Measurements from ENCODE around the gene CNDP1. TPM values are rescaled to one million over a fixed set of nuclear protein-coding genes. Genes with fewer than 3 reads are reported as not detected.
A peak's percentile ranks its signal among the peaks of the same experiment; 100 is the strongest.

Gene CNDP1
- total and polyA plus RNA-seq, 4 donors, result 0.09 to 21.1 (median 5.8) TPM

GRCh38 chr18:74597662-74598349 is 63.5 kb downstream of the CNDP1 start, which contains the start of gene ZNF407 (continued):
- TF ChIP-seq REST (IDR thresholded peaks at IDR 0.05) (no peak), TAF1 (conservative IDR thresholded peaks at IDR 0.05) (peak; percentile 58), FOXA2 (IDR thresholded peaks at IDR 0.05) (no peak)

- Histone ChIP-seq H3K4me3 (ENCODE audit: low read depth in 1 of 3, low read length in 3 of 3) (peak overlapping the region; percentile 92 to 99 (median 95)), H3K36me3 (ENCODE audit: control insufficient read depth in 4 of 4, insufficient read depth in 3 of 4, low read depth in 1 of 4, low read length in 3 of 4) (peaks cover 0 to 4% (median 1%) of the 10 kb centered on the region in 4 donors), H3K9me3 (ENCODE audit: control insufficient read depth in 4 of 4, low read length in 3 of 4) (no peaks in the 10 kb centered on the region), H3K4me1 (ENCODE audit: control insufficient read depth in 4 of 4, insufficient read depth in 4 of 4, low read length in 3 of 4) (peaks cover 4 to 33% (median 18%) of the 10 kb centered on the region in 4 donors), H3K27me3 (ENCODE audit: control insufficient read depth in 4 of 4, insufficient read depth in 4 of 4, low read length in 3 of 4) (no peaks in the 10 kb centered on the region), H3K27ac (ENCODE audit: low read depth in 1 of 2, low read length in 2 of 2) (peak overlapping the region; percentile 83 to 97), H3K9ac (ENCODE audit: low read depth in 1 of 2, low read length in 2 of 2) (peak overlapping the region; percentile 69 to 92)
- peak; percentile 15 to 47 for TF ChIP-seq RXRA (IDR thresholded peaks at IDR 0.05)
- TF ChIP-seq RAD21 (IDR thresholded peaks at IDR 0.05), result peak in 1 of 2 donors; percentile 21
- peak; percentile 53 for TF ChIP-seq YY1 (IDR thresholded peaks at IDR 0.05)
- TF ChIP-seq REST (IDR thresholded peaks at IDR 0.05), result no peak
- DNase-seq (ENCODE audit: low spot score), result peak; percentile 62
- under 1% methylated on average over 44 of the region's 44 CpGs for WGBS
Observed at GRCh38 chr18:74598350-74599001, 64.2 kb downstream of the CNDP1 start.

GRCh38 chr18:74604361-74604760 is 70.1 kb downstream of the CNDP1 start:
- H3K9ac ChIP-seq (ENCODE audit: low read depth in 1 of 2, low read length in 2 of 2), result no peak overlapping the region
- no peaks in the 10 kb centered on the region for H3K9me3 ChIP-seq (ENCODE audit: control insufficient read depth in 4 of 4, low read length in 3 of 4)
- TF ChIP-seq YY1 (IDR thresholded peaks at IDR 0.05) (no peak), NR2F2 (IDR thresholded peaks at IDR 0.05) (no peak), GABPA (IDR thresholded peaks at IDR 0.05 in 1 of 2, conservative IDR thresholded peaks at IDR 0.05 in 1 of 2) (no peak), FOXA1 (IDR thresholded peaks at IDR 0.05) (no peak), TAF1 (conservative IDR thresholded peaks at IDR 0.05) (no peak), MAX (IDR thresholded peaks at IDR 0.05) (no peak), RXRA (IDR thresholded peaks at IDR 0.05) (no peak), SP1 (IDR thresholded peaks at IDR 0.05) (no peak), EGR1 (IDR thresholded peaks at IDR 0.05; ENCODE audit: low read depth in 2 of 2) (no peak), CTCF (IDR thresholded peaks at IDR 0.05; ENCODE audit: low read depth, low read length, missing input control) (no peak), FOXA2 (IDR thresholded peaks at IDR 0.05) (no peak), RAD21 (IDR thresholded peaks at IDR 0.05) (no peak), ZBTB33 (IDR thresholded peaks at IDR 0.05) (no peak)

More at GRCh38 chr18:74604361-74604760, 70.1 kb downstream of the CNDP1 start:
- H3K36me3 ChIP-seq (ENCODE audit: control insufficient read depth in 4 of 4, insufficient read depth in 3 of 4, low read depth in 1 of 4, low read length in 3 of 4), result no peaks in the 10 kb centered on the region
- peaks cover 0 to 3% (median under 1%) of the 10 kb centered on the region in 4 donors for H3K4me1 ChIP-seq (ENCODE audit: control insufficient read depth in 4 of 4, insufficient read depth in 4 of 4, low read length in 3 of 4)
- no peaks in the 10 kb centered on the region for H3K27me3 ChIP-seq (ENCODE audit: control insufficient read depth in 4 of 4, insufficient read depth in 4 of 4, low read length in 3 of 4)
- DNase-seq (ENCODE audit: low spot score), result no peak
- no peak overlapping the region for H3K27ac ChIP-seq (ENCODE audit: low read depth in 1 of 2, low read length in 2 of 2)
- no peak overlapping the region for H3K4me3 ChIP-seq (ENCODE audit: low read depth in 1 of 3, low read length in 3 of 3)
